ENCODE results near the gene TANK. TPM values are rescaled to one million over a fixed set of nuclear protein-coding genes. Genes with fewer than 3 reads are reported as not detected.

The TANK gene
- total and polyA plus RNA-seq, 2 of the 13 experiments (the other 11 are each of a cell fraction or from before 2014, with no cell fraction given) = 66.9 to 96.1 TPM

- 0 out of 2 replicates have a peak, but pooled peaks have one; percentile 82 for TF ChIP-seq ZNF512 (CRISPR knock-in tag; IDR thresholded peaks at IDR 0.05)
- TF ChIP-seq GZF1 (CRISPR knock-in tag; IDR thresholded peaks at IDR 0.05) = 0 out of 2 replicates have a peak, but pooled peaks have one; percentile 10
- TF ChIP-seq USF2 (IDR thresholded peaks at IDR 0.05; ENCODE audit: low read depth, low read length) = no peak
- no peak for TF ChIP-seq USF2 (CRISPR knock-in tag; IDR thresholded peaks at IDR 0.05; ENCODE audit: borderline replicate concordance)
- no peak for TF ChIP-seq ZNF577 (CRISPR knock-in tag; IDR thresholded peaks at IDR 0.05; ENCODE audit: borderline replicate concordance, low read depth)
- peak; percentile 4; the same call in 1 of the 2 replicates for TF ChIP-seq ZNF280D (CRISPR knock-in tag; IDR thresholded peaks at IDR 0.05)
- TF ChIP-seq ERF (CRISPR knock-in tag; IDR thresholded peaks at IDR 0.05) = peak; percentile 16; the same call in 1 of the 2 replicates
- TF ChIP-seq NFATC3 (CRISPR knock-in tag; IDR thresholded peaks at IDR 0.05) = no peak
- 0 out of 2 replicates have a peak, but pooled peaks have one; percentile 28 for TF ChIP-seq STAT6 (CRISPR knock-in tag; IDR thresholded peaks at IDR 0.05; ENCODE audit: borderline replicate concordance)
- TF ChIP-seq NRL (CRISPR knock-in tag; IDR thresholded peaks at IDR 0.05; ENCODE audit: borderline replicate concordance) = no peak
- no peak for TF ChIP-seq NR2F6 (IDR thresholded peaks at IDR 0.05)
- no peak for TF ChIP-seq NR2F6 (CRISPR knock-in tag; IDR thresholded peaks at IDR 0.05)
- 0 out of 2 replicates have a peak, but pooled peaks have one; percentile 3 for TF ChIP-seq ZNF569 (CRISPR knock-in tag; IDR thresholded peaks at IDR 0.05; ENCODE audit: borderline replicate concordance)
- TF ChIP-seq ZNF512B (CRISPR knock-in tag; IDR thresholded peaks at IDR 0.05; ENCODE audit: borderline replicate concordance) = 0 out of 2 replicates have a peak, but pooled peaks have one; percentile 60
- no peak for TF ChIP-seq CREB1 (IDR thresholded peaks at IDR 0.05)
- peak; percentile 66; the same call in 1 of the 2 replicates for TF ChIP-seq CREB1 (CRISPR knock-in tag; IDR thresholded peaks at IDR 0.05)
Measured at GRCh38 chr2:161161074-161161706, 962 bp downstream of the TANK start (continued).

Measured in HepG2 (cell line).